Measurements from ENCODE around the gene SIPA1.

GRCh38 chr11:65655570-65656332 lies 17.9 kb downstream of the SIPA1 start:
- no peak for TF ChIP-seq CTCF (IDR thresholded peaks at IDR 0.05; ENCODE audit: low read length)
- TF ChIP-seq EZH2 (IDR thresholded peaks at IDR 0.05; ENCODE audit: borderline replicate concordance, low read length), result no peak

Measured in OCI-LY1 (cell line).